Hepatocyte (in vitro differentiated cells): ENCODE measurements around the gene ARHGAP33. TPM values are rescaled to one million over a fixed set of nuclear protein-coding genes. Genes with fewer than 3 reads are reported as not detected.

Experiments used
- DNase-seq: peaks from one replicate; pipeline ENCODE4 v3.0.0-alpha.2; 2016; ENCODE audit warnings: low spot score
- H2AFZ ChIP-seq: fragments of 200-600 bp; sonication (generic); 2 replicates; pipeline ENCODE4 v1.6.0; 2016; ENCODE audit warnings: antibody characterized with exemption, mild to moderate bottlenecking
- H3K27ac ChIP-seq: fragments of 200-600 bp; sonication (generic); 2 replicates; pipeline ENCODE4 v1.5.1; 2016; ENCODE audit warnings: mild to moderate bottlenecking
- H3K27me3 ChIP-seq: fragments of 200-600 bp; sonication (generic); 2 replicates; pipeline ENCODE4 v1.6.1; 2016
- H3K36me3 ChIP-seq: fragments of 200-600 bp; sonication (generic); replicated peaks from 2 replicates; pipeline ENCODE4 v1.5.1; 2016; ENCODE audit warnings: low read depth; ENCODE audit not compliant: insufficient read depth
- H3K4me1 ChIP-seq: fragments of 200-600 bp; sonication (generic); 2 replicates; pipeline ENCODE4 v1.5.1; 2016; ENCODE audit warnings: mild to moderate bottlenecking, moderate library complexity; ENCODE audit not compliant: insufficient read depth
- H3K4me2 ChIP-seq: fragments of 200-600 bp; sonication (generic); 2 replicates; pipeline ENCODE4 v1.6.0; 2016
- H3K4me3 ChIP-seq: fragments of 200-600 bp; sonication (generic); 2 replicates; pipeline ENCODE4 v1.5.1; 2016; ENCODE audit warnings: mild to moderate bottlenecking
- H3K79me2 ChIP-seq: fragments of 200-600 bp; sonication (generic); 2 replicates; pipeline ENCODE4 v1.6.0; 2017; ENCODE audit warnings: mild to moderate bottlenecking
- H3K9me2 ChIP-seq: fragments of 200-600 bp; sonication (generic); replicated peaks from 2 replicates; pipeline ENCODE4 v1.6.0; 2017; ENCODE audit warnings: mild to moderate bottlenecking; ENCODE audit not compliant: insufficient read depth
- H3K9me3 ChIP-seq: fragments of 200-600 bp; sonication (generic); 2 replicates; pipeline ENCODE4 v1.5.1; 2016; ENCODE audit warnings: low read depth, mild to moderate bottlenecking
- H4K20me1 ChIP-seq: fragments of 200-600 bp; sonication (generic); 2 replicates; pipeline ENCODE4 v1.6.0; 2016; ENCODE audit warnings: mild to moderate bottlenecking; ENCODE audit not compliant: insufficient read depth, poor library complexity, severe bottlenecking
- EZH2 ChIP-seq: fragments of 200-600 bp; sonication (generic); IDR thresholded peaks from 2 replicates; pipeline ENCODE4 v1.6.1; 2016; ENCODE audit warnings: antibody characterized with exemption, mild to moderate bottlenecking, borderline replicate concordance
- EZH2phosphoT487 ChIP-seq: fragments of 200-600 bp; sonication (generic); IDR thresholded peaks from one replicate; pipeline ENCODE4 v1.6.1; 2018; ENCODE audit warnings: antibody characterized with exemption, mild to moderate bottlenecking, low read depth, moderate library complexity; ENCODE audit not compliant: unreplicated experiment, severe bottlenecking
- WGBS: methylation state at CpG from one replicate; pipeline ENCODE4 v1.1.6; 2016; ENCODE audit warnings: low lambda C conversion rate; ENCODE audit errors: missing lambda C conversion rate; 5-methylcytosine and 5-hydroxymethylcytosine counted together
- polyA plus RNA-seq: library from polyadenylated mRNA; unstranded; fragments of >200 nt; fragmentation: Nextera tagmentation; extraction: Ambion mirVana; gene quantifications from 2 replicates; pipeline ENCODE4 v1.2.1, GENCODE V29; 2016
- total RNA-seq: library from RNA; depleted of rRNA; stranded (reverse); fragments of >200 nt; gene quantifications from 2 replicates; pipeline ENCODE4 v1.2.3, GENCODE V29; 2014
- TF ChIP-seq, protein P1 (sequence below): fragments of 200-600 bp; sonication (generic); IDR thresholded peaks from 2 replicates; pipeline ENCODE4 v1.5.1; 2016; ENCODE audit warnings: antibody characterized with exemption, mild to moderate bottlenecking; ENCODE audit not compliant: poor library complexity

Gene ARHGAP33
- total and polyA plus RNA-seq, 2 experiments from 2014 or later, result 6.7 to 7.9 TPM

DNA sequence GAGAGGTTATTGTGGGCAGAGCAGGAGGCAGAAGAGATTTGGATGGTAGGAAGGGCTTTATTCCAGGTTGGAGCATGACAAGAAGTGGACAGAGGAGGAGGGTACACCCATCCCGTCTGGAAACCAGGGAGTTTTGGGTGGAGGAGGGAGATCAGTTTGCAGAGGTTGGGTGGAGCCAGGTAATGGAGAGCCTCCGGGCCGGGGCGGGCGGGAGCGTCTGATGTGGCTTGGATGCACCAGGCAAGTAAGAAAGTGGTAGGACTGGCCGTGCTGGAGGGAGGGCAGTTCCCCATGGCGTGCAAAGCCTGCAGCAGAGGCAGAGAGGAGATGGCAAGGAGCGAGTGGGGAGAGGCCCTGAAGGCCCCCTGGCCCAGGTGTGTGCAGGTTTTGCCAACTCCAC lies 44.0 kb upstream of the ARHGAP33 start:
- no peaks in the 10 kb centered on the region for H3K36me3 ChIP-seq
- no peak overlapping the region for H3K4me3 ChIP-seq
- WGBS, result 90% methylated on average over 5 of the region's 9 CpGs
- H4K20me1 ChIP-seq, result no peaks in the 10 kb centered on the region
- no peak overlapping the region for H2AFZ ChIP-seq
- no peak overlapping the region for H3K4me2 ChIP-seq
- TF ChIP-seq EZH2phosphoT487 (no peak), EZH2 (no peak)
- TF ChIP-seq, protein P1, sequence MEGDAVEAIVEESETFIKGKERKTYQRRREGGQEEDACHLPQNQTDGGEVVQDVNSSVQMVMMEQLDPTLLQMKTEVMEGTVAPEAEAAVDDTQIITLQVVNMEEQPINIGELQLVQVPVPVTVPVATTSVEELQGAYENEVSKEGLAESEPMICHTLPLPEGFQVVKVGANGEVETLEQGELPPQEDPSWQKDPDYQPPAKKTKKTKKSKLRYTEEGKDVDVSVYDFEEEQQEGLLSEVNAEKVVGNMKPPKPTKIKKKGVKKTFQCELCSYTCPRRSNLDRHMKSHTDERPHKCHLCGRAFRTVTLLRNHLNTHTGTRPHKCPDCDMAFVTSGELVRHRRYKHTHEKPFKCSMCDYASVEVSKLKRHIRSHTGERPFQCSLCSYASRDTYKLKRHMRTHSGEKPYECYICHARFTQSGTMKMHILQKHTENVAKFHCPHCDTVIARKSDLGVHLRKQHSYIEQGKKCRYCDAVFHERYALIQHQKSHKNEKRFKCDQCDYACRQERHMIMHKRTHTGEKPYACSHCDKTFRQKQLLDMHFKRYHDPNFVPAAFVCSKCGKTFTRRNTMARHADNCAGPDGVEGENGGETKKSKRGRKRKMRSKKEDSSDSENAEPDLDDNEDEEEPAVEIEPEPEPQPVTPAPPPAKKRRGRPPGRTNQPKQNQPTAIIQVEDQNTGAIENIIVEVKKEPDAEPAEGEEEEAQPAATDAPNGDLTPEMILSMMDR, result no peak
- no peaks in the 10 kb centered on the region for H3K79me2 ChIP-seq
- no peaks in the 10 kb centered on the region for H3K27me3 ChIP-seq
- no peak overlapping the region for H3K27ac ChIP-seq
- H3K4me1 ChIP-seq, result no peaks in the 10 kb centered on the region
- no peaks in the 10 kb centered on the region for H3K9me3 ChIP-seq
- DNase-seq, result no peak
- H3K9me2 ChIP-seq, result no peaks in the 10 kb centered on the region

DNA sequence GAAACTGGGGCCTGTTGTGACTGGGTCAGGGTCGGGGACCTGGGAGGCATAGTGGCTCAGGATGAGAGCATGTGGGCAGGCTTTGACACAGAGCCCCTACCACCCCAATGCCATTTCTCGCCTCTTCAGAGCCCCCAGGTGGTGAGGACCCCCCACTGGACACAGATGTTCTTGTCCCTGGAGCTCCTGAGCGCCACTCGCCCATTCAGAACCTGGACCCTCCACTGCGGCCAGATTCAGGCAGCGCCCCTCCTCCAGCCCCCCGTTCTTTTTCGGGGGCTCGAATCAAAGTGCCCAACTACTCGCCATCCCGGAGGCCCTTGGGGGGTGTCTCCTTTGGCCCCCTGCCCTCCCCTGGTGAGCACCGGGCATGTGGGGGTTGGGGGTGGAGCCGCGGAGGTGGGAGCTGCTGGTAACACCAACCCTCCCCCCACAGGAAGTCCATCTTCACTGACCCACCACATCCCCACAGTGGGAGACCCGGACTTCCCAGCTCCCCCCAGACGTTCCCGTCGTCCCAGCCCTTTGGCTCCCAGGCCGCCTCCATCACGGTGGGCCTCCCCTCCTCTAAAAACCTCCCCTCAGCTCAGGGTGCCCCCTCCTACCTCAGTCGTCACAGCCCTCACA lies 43.5 kb upstream of the ARHGAP33 start:
- H3K4me1 ChIP-seq, result no peaks in the 10 kb centered on the region
- H3K79me2 ChIP-seq, result no peaks in the 10 kb centered on the region
- H3K27ac ChIP-seq, result no peak overlapping the region
- DNase-seq, result no peak
- H3K36me3 ChIP-seq, result no peaks in the 10 kb centered on the region
- H3K9me3 ChIP-seq, result no peaks in the 10 kb centered on the region
- H3K27me3 ChIP-seq, result no peaks in the 10 kb centered on the region
- no peak overlapping the region for H2AFZ ChIP-seq
- 95% methylated on average over 12 of the region's 21 CpGs for WGBS
- no peaks in the 10 kb centered on the region for H4K20me1 ChIP-seq
- no peak overlapping the region for H3K4me2 ChIP-seq
- no peak overlapping the region for H3K4me3 ChIP-seq
- no peaks in the 10 kb centered on the region for H3K9me2 ChIP-seq
- TF ChIP-seq, protein P1, result no peak
- no peak for TF ChIP-seq EZH2phosphoT487
- TF ChIP-seq EZH2, result no peak

DNA sequence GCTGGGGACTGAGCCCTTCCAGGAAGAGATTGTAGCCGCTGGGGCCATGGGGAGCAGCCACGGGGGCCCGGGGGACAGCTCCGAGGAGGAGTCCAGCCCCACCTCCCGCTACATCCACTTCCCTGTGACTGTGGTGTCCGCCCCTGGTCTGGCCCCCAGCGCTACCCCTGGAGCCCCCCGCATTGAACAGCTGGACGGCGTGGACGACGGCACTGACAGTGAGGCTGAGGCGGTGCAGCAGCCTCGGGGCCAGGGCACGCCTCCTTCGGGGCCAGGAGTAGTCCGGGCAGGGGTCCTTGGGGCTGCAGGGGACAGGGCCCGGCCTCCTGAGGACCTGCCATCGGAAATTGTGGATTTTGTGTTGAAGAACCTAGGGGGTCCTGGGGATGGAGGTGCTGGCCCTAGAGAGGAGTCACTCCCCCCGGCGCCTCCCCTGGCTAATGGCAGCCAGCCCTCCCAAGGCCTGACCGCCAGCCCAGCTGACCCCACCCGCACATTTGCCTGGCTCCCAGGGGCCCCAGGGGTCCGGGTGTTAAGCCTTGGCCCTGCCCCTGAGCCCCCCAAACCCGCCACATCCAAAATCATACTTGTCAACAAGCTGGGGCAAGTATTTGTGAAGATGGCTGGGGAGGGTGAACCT lies 42.7 kb upstream of the ARHGAP33 start:
- Histone ChIP-seq H3K4me2 (no peak overlapping the region), H3K9me3 (no peaks in the 10 kb centered on the region), H3K9me2 (no peaks in the 10 kb centered on the region), H3K79me2 (no peaks in the 10 kb centered on the region), H3K4me3 (no peak overlapping the region), H2AFZ (no peak overlapping the region), H3K27ac (no peak overlapping the region), H3K27me3 (no peaks in the 10 kb centered on the region), H3K4me1 (no peaks in the 10 kb centered on the region), H3K36me3 (no peaks in the 10 kb centered on the region), H4K20me1 (no peaks in the 10 kb centered on the region)
- TF ChIP-seq EZH2phosphoT487, result no peak
- TF ChIP-seq, protein P1, result no peak
- TF ChIP-seq EZH2, result no peak
- WGBS, result 96% methylated on average over 16 of the region's 25 CpGs
- DNase-seq, result no peak
